H9 (cell line): ENCODE measurements around the gene PJA2. TPM values are rescaled to one million over a fixed set of nuclear protein-coding genes. Genes with fewer than 3 reads are reported as not detected.

Experiments
- DNase-seq: peaks from one replicate; pipeline ENCODE4 v3.0.0-alpha.2; 2017
- H2AFZ ChIP-seq: one replicate; pipeline ENCODE4 v1.6.1; 2013; ENCODE audit warnings: mild to moderate bottlenecking, low read length, control low read depth, moderate library complexity
- H2AK5ac ChIP-seq: 2 replicates; pipeline ENCODE4 v1.6.1; 2013; ENCODE audit warnings: low read length, control low read depth, mixed read lengths; ENCODE audit not compliant: insufficient read length
- H2BK120ac ChIP-seq: one replicate; pipeline ENCODE4 v1.6.1; 2013; ENCODE audit warnings: low read depth, mild to moderate bottlenecking, low read length, control low read depth, inconsistent platforms; ENCODE audit not compliant: poor library complexity, severe bottlenecking
- H2BK12ac ChIP-seq: 2 replicates; pipeline ENCODE4 v1.6.1; 2013; ENCODE audit warnings: low read length, control low read depth, mixed read lengths, low read depth; ENCODE audit not compliant: insufficient read length
- H2BK15ac ChIP-seq: 2 replicates; pipeline ENCODE4 v1.6.1; 2013; ENCODE audit warnings: low read depth, low read length, control low read depth
- H2BK20ac ChIP-seq: one replicate; pipeline ENCODE4 v1.6.1; 2013; ENCODE audit warnings: low read depth, mild to moderate bottlenecking, low read length, control low read depth, inconsistent platforms; ENCODE audit not compliant: poor library complexity, severe bottlenecking
- H2BK5ac ChIP-seq: 2 replicates; pipeline ENCODE4 v1.6.1; 2013; ENCODE audit warnings: low read length, control low read depth, mixed read lengths; ENCODE audit not compliant: insufficient read length
- H3K14ac ChIP-seq: 2 replicates; pipeline ENCODE4 v1.6.1; 2013; ENCODE audit warnings: low read length, control low read depth; ENCODE audit not compliant: insufficient read depth
- H3K18ac ChIP-seq: 2 replicates; pipeline ENCODE4 v1.6.1; 2013; ENCODE audit warnings: low read depth, mild to moderate bottlenecking, mixed read lengths, low read length, control low read depth; ENCODE audit not compliant: insufficient read length
- H3K23ac ChIP-seq: 2 replicates; pipeline ENCODE4 v1.6.1; 2013; ENCODE audit warnings: low read length, control low read depth, mixed read lengths, low read depth; ENCODE audit not compliant: insufficient read length
- H3K23me2 ChIP-seq: 2 replicates; pipeline ENCODE4 v1.6.1; 2013; ENCODE audit warnings: low read depth, mild to moderate bottlenecking, mixed read lengths, low read length, control low read depth; ENCODE audit not compliant: insufficient read length, poor library complexity, severe bottlenecking
- H3K27ac ChIP-seq: 2 replicates; pipeline ENCODE4 v1.5.1; 2013; ENCODE audit warnings: low read length, control low read depth, mixed read lengths, low read depth; ENCODE audit not compliant: insufficient read length
- H3K27me3 ChIP-seq: 2 replicates; pipeline ENCODE4 v1.6.1; 2013; ENCODE audit warnings: low read length, control low read depth, inconsistent platforms; ENCODE audit not compliant: insufficient read depth
- H3K4ac ChIP-seq: 2 replicates; pipeline ENCODE4 v1.6.1; 2013; ENCODE audit warnings: low read depth, mild to moderate bottlenecking, control low read depth, inconsistent platforms, low read length, moderate library complexity
- H3K4me1 ChIP-seq: 2 replicates; pipeline ENCODE4 v1.6.1; 2013; ENCODE audit warnings: low read length, control low read depth, inconsistent platforms; ENCODE audit not compliant: insufficient read depth
- H3K4me2 ChIP-seq: 2 replicates; pipeline ENCODE4 v1.6.1; 2013; ENCODE audit warnings: low read length, control low read depth, mixed read lengths; ENCODE audit not compliant: insufficient read length, insufficient read depth
- H3K56ac ChIP-seq: 2 replicates; pipeline ENCODE4 v1.6.1; 2013; ENCODE audit warnings: low read depth, mild to moderate bottlenecking, mixed read lengths, low read length, control low read depth; ENCODE audit not compliant: insufficient read length
- H3K79me1 ChIP-seq: 2 replicates; pipeline ENCODE4 v1.6.1; 2013; ENCODE audit warnings: low read depth, mild to moderate bottlenecking, moderate library complexity, low read length, control low read depth, inconsistent platforms; ENCODE audit not compliant: insufficient read depth, poor library complexity, severe bottlenecking
- H3K79me2 ChIP-seq: 2 replicates; pipeline ENCODE4 v1.6.1; 2013; ENCODE audit warnings: low read length, control low read depth, inconsistent platforms; ENCODE audit not compliant: insufficient read depth
- H3K9ac ChIP-seq: 2 replicates; pipeline ENCODE4 v1.6.1; 2013; ENCODE audit warnings: low read length, control low read depth, mixed read lengths; ENCODE audit not compliant: insufficient read length; ENCODE audit errors: extremely low read depth
- H3K9me3 ChIP-seq: one replicate; pipeline ENCODE4 v1.6.1; 2013; ENCODE audit warnings: low read depth, low read length, inconsistent platforms; ENCODE audit not compliant: control insufficient read depth
- H3T11ph ChIP-seq: one replicate; pipeline ENCODE4 v1.6.1; 2013; ENCODE audit warnings: mild to moderate bottlenecking, low read length, control low read depth, inconsistent platforms
- H4K20me1 ChIP-seq: one replicate; pipeline ENCODE4 v1.6.1; 2013; ENCODE audit not compliant: control insufficient read depth, insufficient read length, insufficient read depth
- H4K5ac ChIP-seq: 2 replicates; pipeline ENCODE4 v1.6.1; 2013; ENCODE audit warnings: low read depth, mild to moderate bottlenecking, mixed read lengths, low read length, control low read depth; ENCODE audit not compliant: insufficient read length
- H4K8ac ChIP-seq: replicated peaks from 2 replicates; pipeline ENCODE4 v1.6.1; 2013; ENCODE audit warnings: low read length, control low read depth, mixed read lengths, low read depth; ENCODE audit not compliant: insufficient read length
- H4K91ac ChIP-seq: 2 replicates; pipeline ENCODE4 v1.6.1; 2013; ENCODE audit warnings: low read depth, mild to moderate bottlenecking, moderate library complexity, mixed read lengths, low read length, control low read depth; ENCODE audit not compliant: insufficient read length
- H3K27ac Mint-ChIP-seq, 3 experiments: 2 replicates in 2 of 3; 3 replicates in 1 of 3; pipeline ENCODE4 v1.8.0; 2020 to 2021; ENCODE audit warnings: mixed read lengths in 3 of 3, mild to moderate bottlenecking in 1 of 3, moderate library complexity in 1 of 3
- H3K27me3 Mint-ChIP-seq: 2 replicates; pipeline ENCODE4 v1.8.0; 2021; ENCODE audit warnings: low read depth, mild to moderate bottlenecking, moderate library complexity, mixed read lengths
- H3K36me3 Mint-ChIP-seq, 3 experiments: 2 replicates in 2 of 3; 3 replicates in 1 of 3; pipeline ENCODE4 v1.8.0; 2020 to 2021; ENCODE audit warnings: low read depth in 3 of 3, mixed read lengths in 3 of 3; ENCODE audit not compliant: insufficient read depth in 1 of 3
- H3K4me1 Mint-ChIP-seq, 2 experiments: 2 replicates each; pipeline ENCODE4 v1.8.0; 2020; ENCODE audit warnings: mixed read lengths in 2 of 2
- H3K4me3 Mint-ChIP-seq, 2 experiments: 2 replicates in 1 of 2; 3 replicates in 1 of 2; pipeline ENCODE4 v1.8.0; 2020 to 2021; ENCODE audit warnings: mild to moderate bottlenecking in 2 of 2, mixed read lengths in 2 of 2, moderate library complexity in 1 of 2
- H3K9me3 Mint-ChIP-seq, 2 experiments: 2 replicates in 1 of 2; 3 replicates in 1 of 2; pipeline ENCODE4 v1.8.0; 2020; ENCODE audit warnings: mild to moderate bottlenecking in 2 of 2, mixed read lengths in 2 of 2, moderate library complexity in 1 of 2
- CTCF ChIP-seq: fragments of 200-600 bp; sonication (generic); conservative IDR thresholded peaks from 3 replicates; pipeline ENCODE4 v1.8.0; 2021; ENCODE audit warnings: antibody characterized with exemption, mild to moderate bottlenecking
- WGBS: extraction: QIAGEN DNeasy Blood & Tissue Kit; methylation state at CpG from one replicate; pipeline ENCODE4 v1.1.7; 2013; ENCODE audit warnings: missing lambda C conversion rate, low lambda C conversion rate, mixed read lengths; ENCODE audit not compliant: insufficient read length; ENCODE audit errors: extremely low coverage; 5-methylcytosine and 5-hydroxymethylcytosine counted together
- total RNA-seq: library from RNA; stranded (reverse); gene quantifications from 2 replicates; pipeline ENCODE4 v1.2.1, GENCODE V29; 2021

Gene PJA2
- total RNA-seq, 1 experiment from 2014 or later, result 41.5 TPM

- no peak overlapping the region for H2BK120ac ChIP-seq
- H3K4me2 ChIP-seq, result no peak overlapping the region
- no CpG with 5 or more reads among the region's 1 CpG for WGBS
- DNase-seq, result no peak
- 0 out of 2 replicates have a peak, but pooled peaks cover 2% of the 10 kb centered on the region for H3K79me2 ChIP-seq
- H3K27ac ChIP-seq, result no peak overlapping the region
- no peaks in the 10 kb centered on the region for H3K9me3 ChIP-seq
- Mint-ChIP-seq H3K27ac (no peak overlapping the region), H3K27me3 (no peaks in the 10 kb centered on the region), H3K4me1 (peaks cover 3 to 4% of the 10 kb centered on the region in 2 experiments; a peak in 3 of 4 replicates), H3K4me3 (no peak overlapping the region), H3K9me3 (no peaks in the 10 kb centered on the region), H3K36me3 (peaks cover 0 to under 1% (median 0%) of the 10 kb centered on the region in 3 experiments; a peak in 1 of 7 replicates)
- no peak overlapping the region for H4K91ac ChIP-seq
- TF ChIP-seq CTCF, result no peak
- H4K8ac ChIP-seq, result no peak overlapping the region
- no peaks in the 10 kb centered on the region for H3K4me1 ChIP-seq
- H2BK15ac ChIP-seq, result no peak overlapping the region
- H3K79me1 ChIP-seq, result no peaks in the 10 kb centered on the region
- H4K20me1 ChIP-seq, result no peaks in the 10 kb centered on the region
- H2AFZ ChIP-seq, result no peak overlapping the region
- H3K23ac ChIP-seq, result no peak overlapping the region
- no peaks in the 10 kb centered on the region for H3K23me2 ChIP-seq
- no peaks in the 10 kb centered on the region for H3K27me3 ChIP-seq
- no peak overlapping the region for H2BK12ac ChIP-seq
- H3T11ph ChIP-seq, result no peak overlapping the region
- H3K18ac ChIP-seq, result no peak overlapping the region
- H2BK20ac ChIP-seq, result no peak overlapping the region
- no peak overlapping the region for H3K14ac ChIP-seq
- H3K56ac ChIP-seq, result no peak overlapping the region
- no peak overlapping the region for H3K9ac ChIP-seq
- no peak overlapping the region for H2AK5ac ChIP-seq
- no peak overlapping the region for H2BK5ac ChIP-seq
- H4K5ac ChIP-seq, result no peak overlapping the region
- H3K4ac ChIP-seq, result no peak overlapping the region
Observed at GRCh38 chr5:109315245-109315644, 94.5 kb downstream of the PJA2 start.
